GM21619 (cell line): ENCODE measurements around the gene CCL1.
"Not testable (repeated sequence)": the region's sequence is repeated elsewhere in the genome, so short reads cannot be mapped to it uniquely, and the experiment has no call there.

Experiments
- ATAC-seq: cut with Tn5 transposase; IDR thresholded peaks from one replicate; pipeline ENCODE4 v1.9.1; 2021; ENCODE audit not compliant: unreplicated experiment

CCL1 gene

GRCh38 chr17:34361478-34362061, 1.5 kb downstream of the CCL1 start:
- peak; percentile 83 for ATAC-seq

- ATAC-seq: no peak
Measured at GRCh38 chr17:34360601-34361270, 2.3 kb downstream of the CCL1 start.

GRCh38 chr17:34358631-34359030, 4.4 kb downstream of the CCL1 start:
- no peak for ATAC-seq

GRCh38 chr17:34357398-34357797, 5.6 kb downstream of the CCL1 start:
- ATAC-seq: no peak

- ATAC-seq: no peak
Measured at GRCh38 chr17:34356194-34356593, 6.8 kb downstream of the CCL1 start, which contains the start of gene CCL13. Gene CCL13 (plus strand): TSS chr17:34356480. CDS start chr17:34356527, 47 bp downstream.

GRCh38 chr17:34354637-34355036, 8.4 kb downstream of the CCL1 start:
- ATAC-seq: no peak

GRCh38 chr17:34352191-34352590, 10.8 kb downstream of the CCL1 start:
- no peak for ATAC-seq

- no peak for ATAC-seq
Measured at GRCh38 chr17:34351096-34351495, 11.9 kb downstream of the CCL1 start.

- ATAC-seq: no peak
Measured at GRCh38 chr17:34349751-34350150, 13.3 kb downstream of the CCL1 start.

GRCh38 chr17:34347063-34347462, 16.0 kb downstream of the CCL1 start:
- no peak for ATAC-seq

GRCh38 chr17:34341916-34342315, 21.1 kb downstream of the CCL1 start:
- ATAC-seq: no peak

- no peak for ATAC-seq
Measured at GRCh38 chr17:34339138-34339770, 23.8 kb downstream of the CCL1 start.

- ATAC-seq: no peak
Measured at GRCh38 chr17:34337701-34338100, 25.3 kb downstream of the CCL1 start.

GRCh38 chr17:34327580-34327979, 35.5 kb downstream of the CCL1 start:
- not testable (repeated sequence) for ATAC-seq

- ATAC-seq: no peak
Measured at GRCh38 chr17:34321964-34322363, 41.1 kb downstream of the CCL1 start.

- ATAC-seq: no peak
Measured at GRCh38 chr17:34319039-34319483, 44.0 kb downstream of the CCL1 start, which contains the start of gene CCL8. Gene CCL8 (plus strand): TSS chr17:34319435. CDS start chr17:34319502, 67 bp downstream.

- no peak for ATAC-seq
Measured at GRCh38 chr17:34318474-34318873, 44.6 kb downstream of the CCL1 start.

- ATAC-seq: no peak
Measured at GRCh38 chr17:34314279-34314678, 48.8 kb downstream of the CCL1 start.

- no peak for ATAC-seq
Measured at GRCh38 chr17:34313164-34313563, 49.9 kb downstream of the CCL1 start.

GRCh38 chr17:34312080-34312479, 51.0 kb downstream of the CCL1 start:
- no peak for ATAC-seq

- no peak for ATAC-seq
Measured at GRCh38 chr17:34311291-34311690, 51.7 kb downstream of the CCL1 start.
